ENCODE measurements around the gene CLCN4.

DNA sequence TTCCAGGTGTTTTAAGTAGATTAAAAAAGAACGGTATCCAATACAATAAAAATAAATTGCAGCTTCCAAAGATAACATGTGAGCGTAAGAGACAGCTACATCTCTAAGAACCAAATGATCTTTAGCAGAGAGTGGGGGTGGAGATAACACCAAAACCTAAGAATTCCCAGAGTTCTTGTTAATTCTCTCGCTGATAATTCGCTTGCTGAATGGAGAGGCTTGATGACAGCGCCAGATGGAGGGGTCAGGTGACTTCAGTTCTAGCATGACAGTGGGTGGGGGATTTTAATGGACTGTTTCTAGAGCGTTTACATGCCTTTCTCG, 2.3 kb downstream of the CLCN4 start:
- TF ChIP-seq, protein P1, sequence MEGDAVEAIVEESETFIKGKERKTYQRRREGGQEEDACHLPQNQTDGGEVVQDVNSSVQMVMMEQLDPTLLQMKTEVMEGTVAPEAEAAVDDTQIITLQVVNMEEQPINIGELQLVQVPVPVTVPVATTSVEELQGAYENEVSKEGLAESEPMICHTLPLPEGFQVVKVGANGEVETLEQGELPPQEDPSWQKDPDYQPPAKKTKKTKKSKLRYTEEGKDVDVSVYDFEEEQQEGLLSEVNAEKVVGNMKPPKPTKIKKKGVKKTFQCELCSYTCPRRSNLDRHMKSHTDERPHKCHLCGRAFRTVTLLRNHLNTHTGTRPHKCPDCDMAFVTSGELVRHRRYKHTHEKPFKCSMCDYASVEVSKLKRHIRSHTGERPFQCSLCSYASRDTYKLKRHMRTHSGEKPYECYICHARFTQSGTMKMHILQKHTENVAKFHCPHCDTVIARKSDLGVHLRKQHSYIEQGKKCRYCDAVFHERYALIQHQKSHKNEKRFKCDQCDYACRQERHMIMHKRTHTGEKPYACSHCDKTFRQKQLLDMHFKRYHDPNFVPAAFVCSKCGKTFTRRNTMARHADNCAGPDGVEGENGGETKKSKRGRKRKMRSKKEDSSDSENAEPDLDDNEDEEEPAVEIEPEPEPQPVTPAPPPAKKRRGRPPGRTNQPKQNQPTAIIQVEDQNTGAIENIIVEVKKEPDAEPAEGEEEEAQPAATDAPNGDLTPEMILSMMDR (IDR thresholded peaks at IDR 0.05) = no peak
- no peak for TF ChIP-seq EZH2 (IDR thresholded peaks at IDR 0.05; ENCODE audit: borderline replicate concordance, insufficient read depth, low read depth, low read length, poor library complexity, severe bottlenecking)
